Upper lobe of left lung (tissue), 4 donors: Measurements from ENCODE around the gene C5orf34.

Experiments
- CTCF ChIP-seq, 6 experiments: fragments of 450-650 bp in 4 of 6; fragments of 200-600 bp in 2 of 6; sonication (generic) in 2 of 6; IDR thresholded peaks; one replicate each; pipeline ENCODE4 v1.5.1; 2016 to 2019; ENCODE audit warnings: antibody characterized with exemption in 6 of 6
- EP300 ChIP-seq, 4 donors: sonication (generic); formaldehyde crosslinking; IDR thresholded peaks; one replicate each; pipeline ENCODE4 v1.5.1; 2017; ENCODE audit warnings: antibody characterized with exemption in 4 of 4, control low read depth in 2 of 4
- POLR2A ChIP-seq, 4 donors: fragments of 450-650 bp; IDR thresholded peaks; one replicate each; pipeline ENCODE4 v1.5.1; 2016 to 2017; ENCODE audit warnings: antibody characterized with exemption in 4 of 4, mild to moderate bottlenecking in 2 of 4

- TF ChIP-seq CTCF (IDR thresholded peaks at IDR 0.05) (no peak), EP300 (IDR thresholded peaks at IDR 0.05) (no peak), POLR2A (IDR thresholded peaks at IDR 0.05) (no peak)
Observed at GRCh38 chr5:43536972-43537371, 22.0 kb upstream of the C5orf34 start.
